ENCODE results near the gene ZNF593.

Gene ZNF593

DNA sequence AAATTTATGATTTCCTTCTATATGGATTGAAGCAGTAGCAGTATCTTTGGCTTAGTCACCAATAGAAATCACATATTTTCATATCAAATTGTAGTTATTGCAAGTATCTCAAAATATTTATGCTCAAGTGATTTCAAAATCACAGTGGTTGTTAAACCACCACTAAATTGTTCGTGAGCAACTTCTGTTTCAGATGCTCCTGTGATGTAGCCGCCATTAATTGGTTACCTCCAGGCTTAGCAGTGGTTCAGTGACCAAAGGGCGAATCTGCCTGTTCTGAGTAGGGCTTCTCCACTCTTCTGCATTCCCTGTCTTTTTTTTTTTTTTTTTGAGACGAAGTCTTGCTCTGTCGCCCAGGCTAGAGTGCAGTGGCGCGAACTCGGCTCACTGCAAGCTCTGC, 5.6 kb downstream of the ZNF593 start:
- no peak overlapping the region for H3K4me3 ChIP-seq (ENCODE audit: extremely low read depth, insufficient read depth, low read length, poor library complexity, severe bottlenecking)
- H3K4me1 ChIP-seq (ENCODE audit: control insufficient read depth, insufficient read depth, low read length, poor library complexity, severe bottlenecking): peaks cover 17% of the 10 kb centered on the region
- H3K36me3 ChIP-seq (ENCODE audit: control insufficient read depth, insufficient read depth, low read length): no peaks in the 10 kb centered on the region
- H3K27ac ChIP-seq (ENCODE audit: low read depth, low read length, severe bottlenecking): no peak overlapping the region
- H3K9me3 ChIP-seq (ENCODE audit: control insufficient read depth, low read length): no peaks in the 10 kb centered on the region
- WGBS, 2 experiments (ENCODE audit: insufficient coverage in 2 of 2): 95 to 98% methylated on average over 2 to 3 of the region's 8 CpGs

DNA sequence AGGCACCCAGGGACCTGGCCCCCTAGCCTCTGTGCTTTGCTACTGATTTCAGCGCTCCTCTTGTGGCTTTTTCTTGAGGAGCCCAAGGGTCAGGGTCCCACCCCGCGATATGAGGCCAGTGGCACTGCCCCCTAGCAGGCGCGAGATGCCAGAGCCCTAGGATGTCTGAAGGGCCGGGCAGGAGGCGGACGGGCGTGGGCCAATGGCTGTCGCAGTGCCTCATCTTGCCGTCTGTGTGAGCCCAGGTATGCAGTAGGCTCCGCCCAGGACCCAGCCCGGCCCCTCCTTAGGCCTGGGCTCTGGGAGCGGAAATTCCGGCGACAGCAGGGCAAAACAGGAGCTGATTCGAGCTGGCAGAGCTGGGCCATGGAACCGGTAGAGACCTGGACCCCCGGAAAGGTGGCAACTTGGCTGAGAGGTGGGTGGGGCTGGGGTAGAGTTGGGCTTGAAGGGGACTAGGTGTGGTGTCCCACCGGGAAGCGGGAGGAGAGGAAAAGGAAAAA, 7.5 kb downstream of the ZNF593 start, which contains the start of gene CNKSR1:
Gene CNKSR1 (plus strand): TSS at position 310 of the 503 bp plus-strand sequence. CDS start 57 bp downstream, at position 367.
- Histone ChIP-seq H3K4me3 (ENCODE audit: extremely low read depth, insufficient read depth, low read length, poor library complexity, severe bottlenecking) (no peak within 1 kb of the TSS), H3K9me3 (ENCODE audit: control insufficient read depth, low read length) (no peaks in the 10 kb centered on the region), H3K4me1 (ENCODE audit: control insufficient read depth, insufficient read depth, low read length, poor library complexity, severe bottlenecking) (peaks cover 9% of the 10 kb centered on the region), H3K36me3 (ENCODE audit: control insufficient read depth, insufficient read depth, low read length) (no peaks in the 10 kb centered on the region), H3K27ac (ENCODE audit: low read depth, low read length, severe bottlenecking) (no peak within 1 kb of the TSS)
- 41 to 43% methylated on average over 18 to 21 of the region's 21 CpGs for WGBS, 2 experiments (ENCODE audit: insufficient coverage in 2 of 2)

DNA sequence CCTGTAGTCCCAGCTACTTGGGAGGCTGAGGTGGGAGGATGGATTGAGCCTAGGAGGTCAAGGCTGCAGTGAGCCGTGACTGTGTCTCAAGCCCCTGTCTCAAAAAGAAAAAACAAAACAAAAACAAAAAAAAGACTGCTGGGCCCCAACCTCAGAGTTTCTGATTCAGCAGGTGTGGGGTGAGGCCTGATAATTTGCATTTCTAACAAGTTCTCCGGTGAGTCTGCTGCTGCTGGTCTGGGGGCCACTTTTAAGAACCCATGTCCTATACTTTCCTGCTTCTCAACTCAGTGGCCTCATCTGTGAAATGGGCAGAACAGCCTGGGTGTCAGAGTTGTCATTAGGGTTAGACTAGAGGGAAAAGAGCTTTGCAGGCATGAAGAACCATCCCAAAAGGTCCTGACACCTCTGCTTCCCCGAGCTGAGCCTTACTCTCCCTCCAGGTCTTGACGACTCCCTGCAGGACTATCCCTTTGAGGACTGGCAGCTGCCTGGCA, 10.3 kb downstream of the ZNF593 start:
- WGBS, 2 experiments (ENCODE audit: insufficient coverage in 2 of 2): 94% methylated on average over 2 to 3 of the region's 4 CpGs
- Histone ChIP-seq H3K27ac (ENCODE audit: low read depth, low read length, severe bottlenecking) (no peak overlapping the region), H3K9me3 (ENCODE audit: control insufficient read depth, low read length) (no peaks in the 10 kb centered on the region), H3K4me3 (ENCODE audit: extremely low read depth, insufficient read depth, low read length, poor library complexity, severe bottlenecking) (no peak overlapping the region), H3K36me3 (ENCODE audit: control insufficient read depth, insufficient read depth, low read length) (no peaks in the 10 kb centered on the region), H3K4me1 (ENCODE audit: control insufficient read depth, insufficient read depth, low read length, poor library complexity, severe bottlenecking) (peaks cover 9% of the 10 kb centered on the region)

DNA sequence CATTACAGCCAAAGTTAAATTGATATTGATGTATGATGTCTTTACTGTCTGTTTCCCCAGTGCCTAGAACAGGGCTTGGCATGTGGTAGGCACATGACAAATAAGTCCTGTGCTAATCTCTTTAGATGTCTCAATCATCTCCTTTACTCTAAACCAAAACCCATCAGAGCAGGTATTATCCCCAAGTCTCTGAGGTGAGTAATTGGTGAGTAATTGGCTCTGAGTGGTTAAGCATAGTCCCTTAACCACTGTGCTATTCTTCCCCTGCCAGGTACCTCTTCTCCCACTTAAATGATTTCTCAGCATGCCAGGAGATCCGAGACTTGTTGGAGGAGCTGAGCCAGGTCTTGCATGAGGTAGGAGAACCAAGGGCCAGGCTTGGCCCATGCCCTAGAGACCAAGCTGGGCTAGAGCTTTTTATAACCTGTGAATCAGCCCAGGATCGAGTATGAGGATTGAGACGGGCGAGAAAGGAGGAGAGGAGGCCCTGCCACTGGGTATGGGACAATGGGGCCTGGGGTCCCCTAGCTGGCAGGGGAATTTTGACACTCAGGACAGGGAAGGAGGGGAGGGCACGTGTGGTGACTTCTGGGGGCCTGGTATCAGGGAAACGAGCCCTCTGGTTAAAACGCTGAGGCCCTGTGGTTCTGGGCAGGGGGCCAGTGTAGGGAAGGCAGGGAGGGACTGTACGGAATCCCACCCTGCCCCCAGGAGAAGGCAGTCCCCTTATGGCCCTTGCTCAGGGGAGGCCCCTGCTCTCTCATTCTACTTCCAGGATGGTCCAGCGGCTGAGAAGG, 12.1 kb downstream of the ZNF593 start:
- 83 to 84% methylated on average over 7 to 8 of the region's 9 CpGs for WGBS, 2 experiments (ENCODE audit: insufficient coverage in 2 of 2)
- no peak overlapping the region for H3K27ac ChIP-seq (ENCODE audit: low read depth, low read length, severe bottlenecking)
- H3K36me3 ChIP-seq (ENCODE audit: control insufficient read depth, insufficient read depth, low read length): no peaks in the 10 kb centered on the region
- peaks cover 9% of the 10 kb centered on the region for H3K4me1 ChIP-seq (ENCODE audit: control insufficient read depth, insufficient read depth, low read length, poor library complexity, severe bottlenecking)
- H3K9me3 ChIP-seq (ENCODE audit: control insufficient read depth, low read length): no peaks in the 10 kb centered on the region
- no peak overlapping the region for H3K4me3 ChIP-seq (ENCODE audit: extremely low read depth, insufficient read depth, low read length, poor library complexity, severe bottlenecking)

DNA sequence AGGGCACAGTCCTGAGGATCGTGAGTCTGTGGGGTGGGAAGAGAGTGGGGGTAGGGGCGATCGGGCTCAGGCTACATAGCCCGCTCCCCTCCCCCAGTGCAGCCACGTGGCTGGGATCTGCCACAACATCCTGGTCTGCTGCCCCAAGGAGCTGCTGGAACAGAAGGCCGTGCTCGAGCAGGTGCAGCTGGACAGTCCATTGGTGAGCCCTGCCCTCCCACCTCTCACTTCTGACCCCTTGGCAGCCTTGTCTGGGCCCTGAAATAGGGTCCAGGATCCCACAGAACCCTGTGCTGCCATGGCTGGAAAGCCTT, 12.6 kb downstream of the ZNF593 start:
- peaks cover 9% of the 10 kb centered on the region for H3K4me1 ChIP-seq (ENCODE audit: control insufficient read depth, insufficient read depth, low read length, poor library complexity, severe bottlenecking)
- H3K4me3 ChIP-seq (ENCODE audit: extremely low read depth, insufficient read depth, low read length, poor library complexity, severe bottlenecking): no peak overlapping the region
- no peaks in the 10 kb centered on the region for H3K36me3 ChIP-seq (ENCODE audit: control insufficient read depth, insufficient read depth, low read length)
- H3K9me3 ChIP-seq (ENCODE audit: control insufficient read depth, low read length): no peaks in the 10 kb centered on the region
- H3K27ac ChIP-seq (ENCODE audit: low read depth, low read length, severe bottlenecking): no peak overlapping the region
- 88 to 93% methylated on average over 3 to 7 of the region's 7 CpGs for WGBS, 2 experiments (ENCODE audit: insufficient coverage in 2 of 2)

- Histone ChIP-seq H3K4me1 (ENCODE audit: control insufficient read depth, insufficient read depth, low read length, poor library complexity, severe bottlenecking) (no peaks in the 10 kb centered on the region), H3K27ac (ENCODE audit: low read depth, low read length, severe bottlenecking) (no peak overlapping the region), H3K9me3 (ENCODE audit: control insufficient read depth, low read length) (no peaks in the 10 kb centered on the region), H3K4me3 (ENCODE audit: extremely low read depth, insufficient read depth, low read length, poor library complexity, severe bottlenecking) (no peak overlapping the region), H3K36me3 (ENCODE audit: control insufficient read depth, insufficient read depth, low read length) (no peaks in the 10 kb centered on the region)
- 88 to 97% methylated on average over 4 to 7 of the region's 7 CpGs for WGBS, 2 experiments (ENCODE audit: insufficient coverage in 2 of 2)
Measured at GRCh38 chr1:26184086-26184485, 14.4 kb downstream of the ZNF593 start.

DNA sequence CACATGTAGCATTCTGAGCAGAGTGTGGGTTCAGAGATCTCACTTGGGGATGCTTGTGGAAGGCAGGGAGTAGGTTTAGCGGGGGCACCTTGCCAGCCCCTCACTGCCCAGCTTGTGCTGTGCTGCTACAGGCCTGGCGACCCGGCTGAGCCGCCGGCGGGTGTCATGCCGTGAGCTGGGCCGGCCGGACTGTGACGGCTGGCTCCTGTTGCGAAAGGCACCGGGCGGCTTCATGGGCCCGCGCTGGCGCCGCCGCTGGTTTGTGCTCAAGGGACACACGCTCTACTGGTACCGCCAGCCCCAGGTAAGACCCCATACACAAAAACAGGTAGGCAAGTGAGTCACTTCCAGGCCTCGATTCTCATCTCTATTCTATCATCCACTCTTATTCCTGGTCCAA, 15.2 kb downstream of the ZNF593 start:
- 93 to 94% methylated on average over 11 to 20 of the region's 21 CpGs for WGBS, 2 experiments (ENCODE audit: insufficient coverage in 2 of 2)
- Histone ChIP-seq H3K9me3 (ENCODE audit: control insufficient read depth, low read length) (no peaks in the 10 kb centered on the region), H3K4me1 (ENCODE audit: control insufficient read depth, insufficient read depth, low read length, poor library complexity, severe bottlenecking) (no peaks in the 10 kb centered on the region), H3K4me3 (ENCODE audit: extremely low read depth, insufficient read depth, low read length, poor library complexity, severe bottlenecking) (no peak overlapping the region), H3K36me3 (ENCODE audit: control insufficient read depth, insufficient read depth, low read length) (no peaks in the 10 kb centered on the region), H3K27ac (ENCODE audit: low read depth, low read length, severe bottlenecking) (no peak overlapping the region)

DNA sequence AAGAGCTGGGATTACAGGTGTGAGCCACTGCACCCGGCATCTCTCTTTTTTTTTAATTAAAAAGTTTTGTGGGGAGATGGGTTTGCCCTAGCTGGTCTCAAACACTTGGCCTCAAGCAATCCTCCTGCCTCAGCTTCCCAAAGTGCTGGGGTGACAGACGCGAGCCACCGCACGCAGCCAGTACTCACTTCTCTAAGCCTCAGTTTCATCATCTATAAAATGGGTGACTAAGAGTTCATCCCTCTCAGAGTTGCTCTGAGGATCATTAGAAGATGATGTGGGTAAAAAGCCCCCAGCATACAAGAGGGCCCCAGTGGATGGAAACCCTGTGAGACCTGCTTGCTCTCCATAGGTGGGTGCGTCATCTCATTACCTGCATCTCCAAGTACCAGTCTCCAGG, 18.2 kb downstream of the ZNF593 start:
- Histone ChIP-seq H3K4me1 (ENCODE audit: control insufficient read depth, insufficient read depth, low read length, poor library complexity, severe bottlenecking) (no peaks in the 10 kb centered on the region), H3K27ac (ENCODE audit: low read depth, low read length, severe bottlenecking) (no peak overlapping the region), H3K9me3 (ENCODE audit: control insufficient read depth, low read length) (no peaks in the 10 kb centered on the region), H3K4me3 (ENCODE audit: extremely low read depth, insufficient read depth, low read length, poor library complexity, severe bottlenecking) (no peak overlapping the region), H3K36me3 (ENCODE audit: control insufficient read depth, insufficient read depth, low read length) (no peaks in the 10 kb centered on the region)
- WGBS, 2 experiments (ENCODE audit: insufficient coverage in 2 of 2): 100% methylated on average over 2 of the region's 6 CpGs

DNA sequence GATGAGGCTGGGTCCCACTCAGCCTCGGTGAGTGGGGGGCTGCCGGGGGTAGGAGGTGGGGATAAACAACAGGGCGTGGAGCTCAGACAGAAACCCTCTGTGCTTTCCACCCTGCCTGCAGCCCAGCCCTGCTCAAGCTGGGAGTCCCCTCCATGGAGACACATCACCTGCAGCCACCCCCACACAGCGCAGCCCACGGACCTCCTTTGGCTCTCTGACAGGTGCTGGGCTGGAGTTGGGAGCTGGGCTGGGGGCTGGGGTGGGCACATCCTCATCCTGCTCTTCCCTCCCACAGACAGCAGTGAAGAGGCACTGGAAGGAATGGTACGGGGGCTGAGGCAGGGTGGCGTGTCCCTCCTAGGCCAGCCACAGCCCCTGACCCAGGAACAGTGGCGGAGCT, 18.8 kb downstream of the ZNF593 start:
- Histone ChIP-seq H3K4me1 (ENCODE audit: control insufficient read depth, insufficient read depth, low read length, poor library complexity, severe bottlenecking) (no peaks in the 10 kb centered on the region), H3K4me3 (ENCODE audit: extremely low read depth, insufficient read depth, low read length, poor library complexity, severe bottlenecking) (no peak overlapping the region), H3K9me3 (ENCODE audit: control insufficient read depth, low read length) (no peaks in the 10 kb centered on the region), H3K27ac (ENCODE audit: low read depth, low read length, severe bottlenecking) (no peak overlapping the region), H3K36me3 (ENCODE audit: control insufficient read depth, insufficient read depth, low read length) (no peaks in the 10 kb centered on the region)
- whole genome bisulfite sequencing, 2 experiments (ENCODE audit: insufficient coverage in 2 of 2): 89 to 92% methylated on average over 3 to 4 of the region's 8 CpGs

- 93 to 96% methylated on average over 3 to 5 of the region's 6 CpGs for WGBS, 2 experiments (ENCODE audit: insufficient coverage in 2 of 2)
- Histone ChIP-seq H3K27ac (ENCODE audit: low read depth, low read length, severe bottlenecking) (no peak overlapping the region), H3K36me3 (ENCODE audit: control insufficient read depth, insufficient read depth, low read length) (no peaks in the 10 kb centered on the region), H3K9me3 (ENCODE audit: control insufficient read depth, low read length) (no peaks in the 10 kb centered on the region), H3K4me3 (ENCODE audit: extremely low read depth, insufficient read depth, low read length, poor library complexity, severe bottlenecking) (no peak overlapping the region), H3K4me1 (ENCODE audit: control insufficient read depth, insufficient read depth, low read length, poor library complexity, severe bottlenecking) (no peaks in the 10 kb centered on the region)
Measured at GRCh38 chr1:26189331-26189730, 19.6 kb downstream of the ZNF593 start.

DNA sequence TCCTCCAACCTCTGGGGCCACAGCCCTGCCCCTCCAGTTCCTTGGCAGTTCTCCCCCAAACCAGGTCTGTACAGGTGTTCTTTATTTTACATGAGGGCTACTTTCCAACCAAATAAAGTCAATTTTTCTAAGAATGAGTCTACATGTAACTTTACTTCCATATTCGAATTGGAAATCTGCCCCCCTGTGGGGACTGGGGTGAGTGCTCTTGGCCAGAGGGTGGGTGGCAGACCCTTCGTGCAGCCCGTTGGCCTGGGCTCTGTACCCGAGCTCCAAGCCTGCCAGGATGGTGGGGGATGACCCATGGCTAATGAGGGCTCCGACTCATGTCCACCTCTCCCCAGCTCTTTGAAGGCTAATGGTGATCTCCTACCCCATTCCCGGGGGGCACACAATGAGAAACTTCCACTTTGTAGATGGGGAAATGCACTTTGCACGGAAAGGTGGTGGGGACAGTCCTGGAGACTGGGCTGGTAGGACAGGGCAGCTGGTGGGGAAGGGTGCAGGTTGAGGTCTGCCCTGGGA, 20.1 kb downstream of the ZNF593 start:
- H3K4me3 ChIP-seq (ENCODE audit: extremely low read depth, insufficient read depth, low read length, poor library complexity, severe bottlenecking): no peak overlapping the region
- WGBS, 2 experiments (ENCODE audit: insufficient coverage in 2 of 2): 89 to 93% methylated on average over 3 to 4 of the region's 7 CpGs
- no peaks in the 10 kb centered on the region for H3K36me3 ChIP-seq (ENCODE audit: control insufficient read depth, insufficient read depth, low read length)
- H3K27ac ChIP-seq (ENCODE audit: low read depth, low read length, severe bottlenecking): no peak overlapping the region
- no peaks in the 10 kb centered on the region for H3K4me1 ChIP-seq (ENCODE audit: control insufficient read depth, insufficient read depth, low read length, poor library complexity, severe bottlenecking)
- H3K9me3 ChIP-seq (ENCODE audit: control insufficient read depth, low read length): no peaks in the 10 kb centered on the region
